Thyroid gland (tissue), 4 donors: ENCODE measurements around the gene PKNOX2.

Experiments
- CTCF ChIP-seq, 6 experiments: fragments of 200-600 bp in 3 of 6; fragments of 450-650 bp in 3 of 6; sonication (generic) in 3 of 6; IDR thresholded peaks; one replicate each; pipeline ENCODE4 v1.5.1; 2016 to 2019; ENCODE audit warnings: antibody characterized with exemption in 6 of 6, mild to moderate bottlenecking in 2 of 6, inconsistent platforms in 1 of 6, moderate library complexity in 1 of 6
- POLR2A ChIP-seq, 2 donors: fragments of 450-650 bp; IDR thresholded peaks; one replicate each; pipeline ENCODE4 v1.6.1; 2017; ENCODE audit warnings: antibody characterized with exemption in 2 of 2, mild to moderate bottlenecking in 2 of 2, moderate library complexity in 1 of 2

DNA sequence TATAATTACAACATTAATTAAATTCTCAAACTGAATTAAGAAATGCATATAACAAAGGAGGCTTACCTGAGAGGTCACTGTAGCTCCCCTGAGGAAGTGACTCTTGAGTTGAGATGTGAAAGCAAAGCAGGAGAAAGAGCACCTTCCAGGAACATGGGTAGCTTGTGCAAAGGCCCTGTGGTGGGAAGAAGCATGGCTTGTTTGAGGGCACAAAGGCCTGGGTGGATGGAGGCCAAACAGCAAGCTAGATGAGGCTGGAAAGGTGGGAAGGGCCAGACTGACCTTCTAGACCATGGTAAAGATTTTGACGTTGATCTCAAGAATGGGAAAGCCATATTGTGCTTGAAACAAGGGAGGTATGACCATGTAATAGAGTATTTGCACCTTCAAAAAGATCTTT is 155.1 kb downstream of the PKNOX2 start:
- TF ChIP-seq POLR2A (IDR thresholded peaks at IDR 0.05) (no peak), CTCF (IDR thresholded peaks at IDR 0.05) (no peak)
